Urothelium cell line (cell line): Measurements from ENCODE around the gene NR1D2.
"Not testable (repeated sequence)": the region's sequence is repeated elsewhere in the genome, so short reads cannot be mapped to it uniquely, and the experiment has no call there.

Source experiments
- DNase-seq: peaks from one replicate; pipeline ENCODE4 v3.0.0; 2011; ENCODE audit warnings: low spot score, mixed read lengths
- FAIRE-seq: peaks from 2 replicates; lab custom pipeline; 2011; peaks lifted over from hg19 to GRCh38; lab: Jason Lieb, UNC

Gene NR1D2

DNA sequence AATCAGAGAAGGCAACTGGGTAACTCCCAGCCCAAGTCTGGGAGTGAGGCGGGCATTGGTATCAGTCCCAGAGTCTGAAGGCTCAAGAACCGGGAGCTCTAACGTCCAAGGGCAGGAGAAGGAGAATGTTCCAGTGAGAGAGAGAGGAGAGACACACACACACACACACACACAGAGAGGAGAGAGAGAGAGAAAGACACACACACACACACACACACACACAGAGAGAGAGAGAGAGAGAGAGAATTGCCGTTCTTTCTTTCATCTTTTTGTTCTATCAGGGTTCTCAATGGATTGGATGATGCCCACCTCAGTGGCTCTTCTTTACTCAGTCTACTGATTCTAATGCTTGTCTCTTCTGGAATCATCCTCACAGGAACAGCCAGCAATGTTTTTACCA, 57.0 kb downstream of the NR1D2 start:
- no peak for DNase-seq
- no peak for FAIRE-seq

GRCh38 chr3:24003466-24003865, 58.4 kb downstream of the NR1D2 start:
- FAIRE-seq (no peak), DNase-seq (no peak)

- DNase-seq (no peak), FAIRE-seq (no peak)
These were observed 59.3 kb downstream of the NR1D2 start for GRCh38 chr3:24004171-24004938.

GRCh38 chr3:24005669-24006068, 60.6 kb downstream of the NR1D2 start:
- DNase-seq (no peak), FAIRE-seq (no peak)

DNA sequence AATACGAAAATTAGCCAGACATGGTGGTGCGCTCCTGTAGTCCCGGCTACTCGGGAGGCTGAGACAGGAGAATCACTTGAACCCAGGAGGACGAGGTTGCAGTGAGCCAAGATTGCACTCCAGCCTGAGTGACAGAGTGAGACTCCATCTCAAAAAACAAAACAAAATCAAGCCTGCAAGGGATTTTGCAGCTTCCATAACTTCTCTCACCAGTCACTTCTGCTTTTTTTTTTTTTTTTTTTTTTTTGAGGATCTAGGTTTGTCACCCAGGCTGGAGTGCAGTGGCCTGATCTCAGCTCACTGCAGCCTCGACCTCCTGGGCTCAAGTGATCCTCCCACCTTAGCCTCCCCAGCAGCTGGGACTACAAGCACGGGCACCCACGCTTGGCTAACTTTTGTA, 65.7 kb downstream of the NR1D2 start:
- not testable (repeated sequence) for FAIRE-seq, DNase-seq

- no peak for DNase-seq
These were observed 67.6 kb downstream of the NR1D2 start for GRCh38 chr3:24012589-24013269.

DNA sequence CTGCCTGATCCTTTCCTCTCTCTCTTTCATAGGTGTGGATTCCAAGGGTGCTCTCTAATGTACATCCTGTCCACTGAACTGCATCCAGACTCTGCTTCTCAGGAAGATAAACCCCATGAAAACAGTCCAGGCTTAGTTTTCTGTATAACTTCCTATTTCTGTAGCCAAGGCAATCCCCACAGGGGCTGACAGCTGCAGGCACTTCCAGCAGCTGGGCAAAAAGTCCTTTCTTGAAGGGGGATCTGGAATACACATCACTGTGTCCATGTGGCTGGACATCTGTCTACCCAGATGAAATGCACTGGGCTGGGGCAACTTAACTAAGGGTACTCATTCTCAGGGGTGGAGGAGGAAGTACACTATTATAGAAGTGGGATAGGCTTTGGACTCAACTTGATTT, 72.2 kb downstream of the NR1D2 start:
- FAIRE-seq (no peak), DNase-seq (no peak)

More at GRCh38 chr3:24012589-24013269, 67.6 kb downstream of the NR1D2 start:
- FAIRE-seq, result no peak

DNA sequence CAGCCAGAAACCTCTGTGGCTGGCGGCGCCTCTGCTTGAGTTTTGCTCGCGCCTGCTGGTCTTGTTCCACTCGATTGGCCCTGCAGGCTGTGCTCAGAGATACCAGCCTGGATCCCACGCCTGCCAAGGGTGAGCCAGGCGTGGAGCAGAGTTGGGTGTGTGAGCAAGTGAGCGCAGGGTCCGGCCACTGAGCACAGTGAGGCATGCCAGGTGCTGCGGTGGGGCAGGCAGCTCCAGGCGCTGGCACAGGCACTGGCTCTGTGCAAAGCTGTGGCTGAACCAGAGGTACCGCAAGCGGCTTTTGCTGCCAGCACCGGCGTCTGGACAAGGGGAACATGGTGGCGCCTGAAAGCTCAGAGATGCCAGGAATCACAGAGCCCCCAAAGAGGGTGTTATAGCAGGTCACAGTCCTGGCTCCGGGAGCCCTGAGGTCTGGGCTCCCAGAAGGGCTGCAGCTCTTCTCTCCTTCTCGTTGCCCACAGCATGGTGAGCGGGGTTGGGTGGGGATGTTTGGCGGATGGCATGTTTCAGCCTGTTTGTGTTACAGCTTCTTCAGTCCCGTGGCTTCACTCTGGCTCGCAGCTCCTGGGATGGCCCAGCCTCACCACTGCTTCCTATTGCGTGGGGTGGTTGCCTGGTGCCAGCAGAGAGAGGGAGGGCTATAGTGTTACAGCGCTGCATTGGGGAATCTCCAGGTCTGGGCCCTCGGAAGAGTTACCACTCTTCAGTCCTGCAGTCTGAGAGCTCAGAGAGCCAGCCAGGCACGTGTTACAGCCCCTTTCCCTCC, 73.9 kb downstream of the NR1D2 start:
- DNase-seq (no peak), FAIRE-seq (no peak)

DNA sequence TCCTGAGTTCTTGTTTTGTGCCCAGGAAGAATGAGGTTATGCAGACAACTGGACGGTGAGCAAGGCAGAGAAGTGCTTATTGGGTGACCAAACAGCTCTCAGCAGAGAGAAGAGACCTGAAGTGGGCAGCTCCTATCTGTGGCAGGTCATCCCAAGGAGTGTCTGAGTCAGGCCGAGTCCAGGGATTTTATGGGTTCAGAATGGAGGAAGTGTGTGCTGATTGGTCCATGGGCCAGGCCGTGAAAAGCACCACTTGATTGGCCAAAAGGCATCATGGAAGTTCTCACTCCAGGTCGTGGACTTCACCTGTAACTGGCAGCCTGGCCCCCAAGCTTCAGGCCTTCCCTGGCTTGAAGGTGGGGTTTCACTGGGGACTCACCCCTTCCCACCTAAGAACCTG, 74.5 kb downstream of the NR1D2 start:
- FAIRE-seq (no peak), DNase-seq (no peak)

DNA sequence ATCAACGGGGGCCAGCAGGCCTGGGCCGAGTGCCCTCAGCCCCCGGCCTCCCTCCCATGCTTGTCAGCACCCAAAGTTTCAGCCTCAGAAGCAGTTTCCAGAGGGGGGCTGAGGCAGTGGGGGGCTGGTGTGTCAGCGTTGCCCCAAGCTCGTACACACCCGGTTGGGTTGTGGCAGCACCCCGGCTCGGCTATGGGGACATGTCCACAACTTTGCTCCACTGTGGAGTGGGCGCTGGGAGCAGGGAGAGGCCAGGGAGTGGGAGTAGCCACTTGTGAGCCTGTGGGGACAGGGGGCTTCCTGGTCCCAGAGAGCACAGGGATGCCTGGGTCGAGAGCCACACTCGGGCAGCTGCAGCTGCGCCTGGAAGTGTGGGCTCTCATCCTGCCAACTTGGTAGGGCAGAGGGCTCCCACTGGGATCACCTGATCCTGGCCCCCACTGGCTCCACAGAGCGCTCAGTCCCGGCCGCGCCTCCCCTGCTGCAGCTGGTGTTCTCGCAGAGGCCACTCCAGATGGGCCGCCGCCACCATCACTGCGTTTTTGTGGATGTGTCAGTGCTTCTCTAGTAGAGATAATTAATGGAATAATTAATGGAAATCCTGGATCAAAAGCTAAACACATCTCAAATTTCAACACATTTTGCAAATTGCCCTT, 75.1 kb downstream of the NR1D2 start:
- FAIRE-seq (no peak), DNase-seq (no peak)

DNA sequence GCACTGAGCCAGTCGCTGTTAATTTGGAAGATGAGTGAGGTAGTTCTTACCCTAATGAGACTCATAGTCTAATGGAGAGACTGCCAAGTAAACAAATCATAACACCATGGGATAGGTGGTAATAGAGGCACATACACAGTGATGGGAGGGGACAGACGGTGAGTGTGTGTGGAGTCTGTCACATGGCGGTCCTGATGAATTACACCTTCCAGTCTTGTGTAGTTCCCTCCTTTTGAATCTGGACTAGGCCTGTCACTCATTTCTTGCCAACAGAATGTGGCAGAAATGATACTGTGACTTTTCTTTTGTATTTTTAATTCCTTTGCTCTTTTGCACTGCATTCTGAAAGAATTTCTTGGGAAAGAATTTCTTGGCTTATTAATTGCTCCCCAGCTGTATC, 78.1 kb downstream of the NR1D2 start:
- DNase-seq, result no peak
- no peak for FAIRE-seq

GRCh38 chr3:24025805-24026204, 80.7 kb downstream of the NR1D2 start:
- FAIRE-seq, result no peak
- DNase-seq, result no peak

DNA sequence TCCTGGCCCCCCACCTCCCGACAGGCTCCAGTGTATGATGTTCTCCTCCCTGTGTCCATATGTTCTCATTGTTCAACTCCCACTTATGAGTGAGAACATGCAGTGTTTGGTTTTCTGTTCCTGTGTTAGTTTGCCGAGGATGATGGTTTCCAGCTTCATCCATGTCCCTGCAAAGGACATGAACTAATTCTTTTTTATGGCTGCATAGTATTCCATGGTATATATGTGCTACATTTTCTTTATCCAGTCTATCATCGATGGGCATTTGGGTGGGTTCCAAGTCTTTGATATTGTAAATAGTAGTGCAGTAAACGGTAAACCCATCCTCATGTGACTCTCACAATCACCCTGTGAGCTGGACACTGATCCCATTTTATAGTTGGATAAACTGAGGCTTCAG, 81.6 kb downstream of the NR1D2 start:
- not testable (repeated sequence) for FAIRE-seq, DNase-seq

- FAIRE-seq, result no peak
- DNase-seq, result no peak
These were observed 82.9 kb downstream of the NR1D2 start for GRCh38 chr3:24027946-24028345.
